K562 (cell line): ENCODE data around the gene FUT2. TPM values are rescaled to one million over a fixed set of nuclear protein-coding genes. Genes with fewer than 3 reads are reported as not detected.
A peak's percentile ranks its signal among the peaks of the same experiment; 100 is the strongest.

Source experiments
- CGGBP1 ChIP-seq: fragments of 250-450 bp; sonication (Bioruptor Pico); IDR thresholded peaks from 2 replicates; pipeline ENCODE4 v1.9.0; 2021; ENCODE audit warnings: mild to moderate bottlenecking
- CREB1 ChIP-seq, 2 experiments: sonication (generic) in 1 of 2; formaldehyde crosslinking in 1 of 2; IDR thresholded peaks; 2 replicates each; pipeline versions ENCODE4 v1.6.1 to v1.8.0; 2012 to 2022; ENCODE audit warnings: inconsistent platforms in 1 of 2, mild to moderate bottlenecking in 1 of 2, missing genetic modification reagents in 1 of 2, moderate library complexity in 1 of 2
- KLF6 ChIP-seq: fragments of 250-450 bp; sonication (Bioruptor Pico); IDR thresholded peaks from 2 replicates; pipeline ENCODE4 v1.4.0; 2020; ENCODE audit warnings: mild to moderate bottlenecking, moderate library complexity, borderline replicate concordance
- MBD2 ChIP-seq: sonication (generic); IDR thresholded peaks from 2 replicates; pipeline ENCODE4 v1.6.1; 2016; ENCODE audit warnings: low read depth, borderline replicate concordance
- MYBL2 ChIP-seq, 2 experiments: fragments of 450-650 bp in 1 of 2; sonication (generic) in 1 of 2; formaldehyde crosslinking in 1 of 2; IDR thresholded peaks; 2 replicates each; pipeline versions ENCODE4 v1.6.1 to v1.8.1; 2017 to 2022; ENCODE audit warnings: borderline replicate concordance in 1 of 2, inconsistent platforms in 1 of 2, low read depth in 1 of 2, mild to moderate bottlenecking in 1 of 2, missing genetic modification reagents in 1 of 2, moderate library complexity in 1 of 2
- NBN ChIP-seq: fragments of 450-650 bp; IDR thresholded peaks from 2 replicates; pipeline ENCODE4 v1.6.1; 2016; ENCODE audit warnings: low read depth, mild to moderate bottlenecking
- PHF20 ChIP-seq: fragments of 450-650 bp; IDR thresholded peaks from 2 replicates; pipeline ENCODE4 v1.6.1; 2018; ENCODE audit not compliant: partially characterized antibody
- SP1 ChIP-seq: sonication (generic); formaldehyde crosslinking; IDR thresholded peaks from 2 replicates; pipeline ENCODE4 v1.8.1; 2022; ENCODE audit warnings: mild to moderate bottlenecking, missing genetic modification reagents
- VEZF1 ChIP-seq: fragments of 200-800 bp; sonication (Bioruptor generic); IDR thresholded peaks from 2 replicates; pipeline ENCODE4 v1.6.1; 2017; ENCODE audit warnings: missing genetic modification characterization, missing compliant biosample characterization
- ZNF143 ChIP-seq: sonication (generic); formaldehyde crosslinking; IDR thresholded peaks from 2 replicates; pipeline ENCODE4 v1.9.0; 2022; ENCODE audit warnings: mild to moderate bottlenecking, missing genetic modification reagents
- ZNF224 ChIP-seq: sonication (generic); formaldehyde crosslinking; IDR thresholded peaks from 2 replicates; pipeline ENCODE4 v1.8.0; 2022; ENCODE audit warnings: mild to moderate bottlenecking, missing genetic modification reagents
- ZNF551 ChIP-seq: fragments of 250-450 bp; sonication (Bioruptor Pico); IDR thresholded peaks from 2 replicates; pipeline ENCODE4 v1.5.0; 2021; ENCODE audit warnings: mild to moderate bottlenecking, moderate library complexity
- polyA plus RNA-seq, 8 experiments: library from polyadenylated mRNA; depleted of rRNA in 4 of 8; stranded (reverse) in 5 of 8; unstranded in 3 of 8; fragments of >200 nt; fragmentation: Nextera tagmentation in 2 of 8; fragmentation: Illumina TruSeq in 1 of 8; extraction: Ambion mirVana in 2 of 8; extraction: Trizol in 1 of 8; gene quantifications; 2 replicates each; pipeline versions ENCODE4 v1.2.1 to v1.2.3, GENCODE V29; 2011 to 2014; ENCODE audit warnings: inconsistent platforms in 1 of 8, missing spikeins in 1 of 8
- total RNA-seq, 7 experiments: library from RNA; depleted of rRNA in 6 of 7; stranded (reverse); fragments of >200 nt in 6 of 7; fragmentation: Illumina TruSeq in 2 of 7; extraction: Trizol in 2 of 7; gene quantifications; 2 replicates each; pipeline versions ENCODE4 v1.2.1 to v1.2.3, GENCODE V29; 2011 to 2021; ENCODE audit warnings: low replicate concordance in 1 of 7
- TF ChIP-seq, protein P1 (sequence below): sonication (generic); formaldehyde crosslinking; IDR thresholded peaks from 2 replicates; pipeline ENCODE4 v1.8.0; 2022; ENCODE audit warnings: mild to moderate bottlenecking, low read depth, missing genetic modification reagents
- TF ChIP-seq, protein P2 (sequence below): sonication (generic); formaldehyde crosslinking; IDR thresholded peaks from 2 replicates; pipeline ENCODE4 v1.8.0; 2022; ENCODE audit warnings: mild to moderate bottlenecking, missing genetic modification reagents, borderline replicate concordance
- TF ChIP-seq, protein P3 (sequence below): sonication (generic); formaldehyde crosslinking; IDR thresholded peaks from 2 replicates; pipeline ENCODE4 v1.8.0; 2023; ENCODE audit warnings: missing genetic modification reagents, mild to moderate bottlenecking, borderline replicate concordance

The FUT2 gene
- total and polyA plus RNA-seq, 9 of the 15 experiments (the other 6 are each of a cell fraction or from before 2014, with no cell fraction given): 0.03 to 0.04 TPM; not detected in 7

- TF ChIP-seq SP1 (CRISPR knock-in tag): peak; percentile 82
- peak; percentile 80 for TF ChIP-seq VEZF1 (CRISPR knock-in tag)
- TF ChIP-seq, protein P1, sequence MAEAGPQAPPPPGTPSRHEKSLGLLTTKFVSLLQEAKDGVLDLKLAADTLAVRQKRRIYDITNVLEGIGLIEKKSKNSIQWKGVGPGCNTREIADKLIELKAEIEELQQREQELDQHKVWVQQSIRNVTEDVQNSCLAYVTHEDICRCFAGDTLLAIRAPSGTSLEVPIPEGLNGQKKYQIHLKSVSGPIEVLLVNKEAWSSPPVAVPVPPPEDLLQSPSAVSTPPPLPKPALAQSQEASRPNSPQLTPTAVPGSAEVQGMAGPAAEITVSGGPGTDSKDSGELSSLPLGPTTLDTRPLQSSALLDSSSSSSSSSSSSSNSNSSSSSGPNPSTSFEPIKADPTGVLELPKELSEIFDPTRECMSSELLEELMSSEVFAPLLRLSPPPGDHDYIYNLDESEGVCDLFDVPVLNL (CRISPR knock-in tag): no peak
- TF ChIP-seq KLF6 (CRISPR knock-in tag): no peak
- TF ChIP-seq ZNF551 (CRISPR knock-in tag): no peak
- TF ChIP-seq, protein P2, sequence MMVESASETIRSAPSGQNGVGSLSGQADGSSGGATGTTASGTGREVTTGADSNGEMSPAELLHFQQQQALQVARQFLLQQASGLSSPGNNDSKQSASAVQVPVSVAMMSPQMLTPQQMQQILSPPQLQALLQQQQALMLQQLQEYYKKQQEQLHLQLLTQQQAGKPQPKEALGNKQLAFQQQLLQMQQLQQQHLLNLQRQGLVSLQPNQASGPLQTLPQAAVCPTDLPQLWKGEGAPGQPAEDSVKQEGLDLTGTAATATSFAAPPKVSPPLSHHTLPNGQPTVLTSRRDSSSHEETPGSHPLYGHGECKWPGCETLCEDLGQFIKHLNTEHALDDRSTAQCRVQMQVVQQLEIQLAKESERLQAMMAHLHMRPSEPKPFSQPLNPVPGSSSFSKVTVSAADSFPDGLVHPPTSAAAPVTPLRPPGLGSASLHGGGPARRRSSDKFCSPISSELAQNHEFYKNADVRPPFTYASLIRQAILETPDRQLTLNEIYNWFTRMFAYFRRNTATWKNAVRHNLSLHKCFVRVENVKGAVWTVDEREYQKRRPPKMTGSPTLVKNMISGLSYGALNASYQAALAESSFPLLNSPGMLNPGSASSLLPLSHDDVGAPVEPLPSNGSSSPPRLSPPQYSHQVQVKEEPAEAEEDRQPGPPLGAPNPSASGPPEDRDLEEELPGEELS (CRISPR knock-in tag): no peak
- no peak for TF ChIP-seq PHF20
- no peak for TF ChIP-seq NBN
- no peak for TF ChIP-seq MYBL2 (IDR thresholded peaks at IDR 0.05; ENCODE audit: low read depth)
- TF ChIP-seq MYBL2 (CRISPR knock-in tag; IDR thresholded peaks at IDR 0.05; ENCODE audit: borderline replicate concordance): no peak
- peak; percentile 89; the same call in 1 of the 2 replicates for TF ChIP-seq MBD2
- no peak for TF ChIP-seq CGGBP1 (CRISPR knock-in tag)
- TF ChIP-seq ZNF224 (CRISPR knock-in tag): no peak
- no peak; the same call in 1 of the 2 replicates for TF ChIP-seq ZNF143 (CRISPR knock-in tag)
- TF ChIP-seq, protein P3, sequence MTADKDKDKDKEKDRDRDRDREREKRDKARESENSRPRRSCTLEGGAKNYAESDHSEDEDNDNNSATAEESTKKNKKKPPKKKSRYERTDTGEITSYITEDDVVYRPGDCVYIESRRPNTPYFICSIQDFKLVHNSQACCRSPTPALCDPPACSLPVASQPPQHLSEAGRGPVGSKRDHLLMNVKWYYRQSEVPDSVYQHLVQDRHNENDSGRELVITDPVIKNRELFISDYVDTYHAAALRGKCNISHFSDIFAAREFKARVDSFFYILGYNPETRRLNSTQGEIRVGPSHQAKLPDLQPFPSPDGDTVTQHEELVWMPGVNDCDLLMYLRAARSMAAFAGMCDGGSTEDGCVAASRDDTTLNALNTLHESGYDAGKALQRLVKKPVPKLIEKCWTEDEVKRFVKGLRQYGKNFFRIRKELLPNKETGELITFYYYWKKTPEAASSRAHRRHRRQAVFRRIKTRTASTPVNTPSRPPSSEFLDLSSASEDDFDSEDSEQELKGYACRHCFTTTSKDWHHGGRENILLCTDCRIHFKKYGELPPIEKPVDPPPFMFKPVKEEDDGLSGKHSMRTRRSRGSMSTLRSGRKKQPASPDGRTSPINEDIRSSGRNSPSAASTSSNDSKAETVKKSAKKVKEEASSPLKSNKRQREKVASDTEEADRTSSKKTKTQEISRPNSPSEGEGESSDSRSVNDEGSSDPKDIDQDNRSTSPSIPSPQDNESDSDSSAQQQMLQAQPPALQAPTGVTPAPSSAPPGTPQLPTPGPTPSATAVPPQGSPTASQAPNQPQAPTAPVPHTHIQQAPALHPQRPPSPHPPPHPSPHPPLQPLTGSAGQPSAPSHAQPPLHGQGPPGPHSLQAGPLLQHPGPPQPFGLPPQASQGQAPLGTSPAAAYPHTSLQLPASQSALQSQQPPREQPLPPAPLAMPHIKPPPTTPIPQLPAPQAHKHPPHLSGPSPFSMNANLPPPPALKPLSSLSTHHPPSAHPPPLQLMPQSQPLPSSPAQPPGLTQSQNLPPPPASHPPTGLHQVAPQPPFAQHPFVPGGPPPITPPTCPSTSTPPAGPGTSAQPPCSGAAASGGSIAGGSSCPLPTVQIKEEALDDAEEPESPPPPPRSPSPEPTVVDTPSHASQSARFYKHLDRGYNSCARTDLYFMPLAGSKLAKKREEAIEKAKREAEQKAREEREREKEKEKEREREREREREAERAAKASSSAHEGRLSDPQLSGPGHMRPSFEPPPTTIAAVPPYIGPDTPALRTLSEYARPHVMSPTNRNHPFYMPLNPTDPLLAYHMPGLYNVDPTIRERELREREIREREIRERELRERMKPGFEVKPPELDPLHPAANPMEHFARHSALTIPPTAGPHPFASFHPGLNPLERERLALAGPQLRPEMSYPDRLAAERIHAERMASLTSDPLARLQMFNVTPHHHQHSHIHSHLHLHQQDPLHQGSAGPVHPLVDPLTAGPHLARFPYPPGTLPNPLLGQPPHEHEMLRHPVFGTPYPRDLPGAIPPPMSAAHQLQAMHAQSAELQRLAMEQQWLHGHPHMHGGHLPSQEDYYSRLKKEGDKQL: no peak
- peak; percentile 74 for TF ChIP-seq CREB1 (IDR thresholded peaks at IDR 0.05)
- TF ChIP-seq CREB1 (CRISPR knock-in tag; IDR thresholded peaks at IDR 0.05): 0 out of 2 replicates have a peak, but pooled peaks have one; percentile 53
These were observed 18.3 kb downstream of the FUT2 start (continued) for GRCh38 chr19:48713864-48714755.
